SK-N-SH treated with all-trans-retinoic acid at 6 μM for 48 hours (cell line): Measurements from ENCODE around the gene GIMAP8.

Experiments
- ATAC-seq: fragments of 200-7000 bp; cut with Tn5 transposase; 3 replicates; pipeline ENCODE4 v1.9.1; 2020; ENCODE audit warnings: mild to moderate bottlenecking, moderate library complexity
- ARNTL ChIP-seq: fragments of 450-650 bp; formaldehyde crosslinking; IDR thresholded peaks from 2 replicates; pipeline ENCODE4 v1.5.0; 2020; ENCODE audit warnings: low read depth, mild to moderate bottlenecking, moderate library complexity, borderline replicate concordance
- CSDC2 ChIP-seq: fragments of 250-450 bp; sonication (Bioruptor Pico); IDR thresholded peaks from 2 replicates; pipeline ENCODE4 v1.5.0; 2020; ENCODE audit warnings: mild to moderate bottlenecking, moderate library complexity
- ESRRG ChIP-seq: fragments of 250-450 bp; sonication (Bioruptor Pico); IDR thresholded peaks from 2 replicates; pipeline ENCODE4 v1.6.1; 2021; ENCODE audit warnings: mild to moderate bottlenecking
- GLIS3 ChIP-seq: fragments of 250-450 bp; sonication (Bioruptor Pico); IDR thresholded peaks from 2 replicates; pipeline ENCODE4 v1.5.0; 2020; ENCODE audit warnings: mild to moderate bottlenecking, moderate library complexity
- ISL1 ChIP-seq: fragments of 250-450 bp; sonication (Bioruptor Pico); IDR thresholded peaks from 2 replicates; pipeline ENCODE4 v2.1.2; 2022; ENCODE audit warnings: mild to moderate bottlenecking, moderate library complexity
- OSR1 ChIP-seq: fragments of 250-450 bp; sonication (Bioruptor Pico); IDR thresholded peaks from 2 replicates; pipeline ENCODE4 v1.8.0; 2022; ENCODE audit warnings: moderate library complexity, mild to moderate bottlenecking, inconsistent platforms
- RARB ChIP-seq: fragments of 250-450 bp; sonication (Bioruptor Pico); IDR thresholded peaks from 2 replicates; pipeline ENCODE4 v1.8.0; 2021; ENCODE audit warnings: mild to moderate bottlenecking, moderate library complexity
- SNAI2 ChIP-seq: fragments of 250-450 bp; sonication (Bioruptor Pico); IDR thresholded peaks from 2 replicates; pipeline ENCODE4 v1.5.0; 2020; ENCODE audit warnings: mild to moderate bottlenecking, moderate library complexity
- TCF4 ChIP-seq: fragments of 250-450 bp; sonication (Bioruptor Pico); IDR thresholded peaks from 2 replicates; pipeline ENCODE4 v1.8.0; 2021; ENCODE audit warnings: mild to moderate bottlenecking, moderate library complexity, borderline replicate concordance
- TOX ChIP-seq: fragments of 250-450 bp; sonication (Bioruptor Pico); IDR thresholded peaks from 2 replicates; pipeline ENCODE4 v1.8.0; 2021; ENCODE audit warnings: mild to moderate bottlenecking, moderate library complexity, borderline replicate concordance
- ZC3H10 ChIP-seq: fragments of 250-450 bp; sonication (Bioruptor Pico); IDR thresholded peaks from 2 replicates; pipeline ENCODE4 v1.5.1; 2021; ENCODE audit warnings: mild to moderate bottlenecking, moderate library complexity
- ZFP3 ChIP-seq: fragments of 250-450 bp; sonication (Bioruptor Pico); IDR thresholded peaks from 2 replicates; pipeline ENCODE4 v1.5.0; 2020; ENCODE audit warnings: mild to moderate bottlenecking, moderate library complexity
- ZFP30 ChIP-seq: fragments of 450-650 bp; formaldehyde crosslinking; IDR thresholded peaks from 2 replicates; pipeline ENCODE4 v1.5.0; 2022; ENCODE audit warnings: mild to moderate bottlenecking, moderate library complexity
- ZNF565 ChIP-seq: fragments of 450-650 bp; formaldehyde crosslinking; conservative IDR thresholded peaks from 2 replicates; pipeline ENCODE4 v1.5.0; 2020; ENCODE audit warnings: low read depth, mild to moderate bottlenecking, moderate library complexity
- ZNF70 ChIP-seq: fragments of 450-650 bp; formaldehyde crosslinking; IDR thresholded peaks from 2 replicates; pipeline ENCODE4 v1.5.0; 2020; ENCODE audit warnings: mild to moderate bottlenecking, moderate library complexity
- ZNF8 ChIP-seq: fragments of 450-650 bp; formaldehyde crosslinking; IDR thresholded peaks from 2 replicates; pipeline ENCODE4 v1.5.0; 2020; ENCODE audit warnings: mild to moderate bottlenecking, moderate library complexity
- TF ChIP-seq, protein P1 (sequence below): fragments of 250-450 bp; sonication (Bioruptor Pico); IDR thresholded peaks from 2 replicates; pipeline ENCODE4 v1.8.0; 2021; ENCODE audit warnings: low read depth, mild to moderate bottlenecking, moderate library complexity, borderline replicate concordance
- TF ChIP-seq, protein P2 (sequence below): fragments of 250-450 bp; sonication (Bioruptor Pico); IDR thresholded peaks from 2 replicates; pipeline ENCODE4 v1.5.0; 2020; ENCODE audit warnings: mild to moderate bottlenecking, moderate library complexity
- TF ChIP-seq, protein P3 (sequence below): fragments of 250-450 bp; sonication (Bioruptor Pico); IDR thresholded peaks from 2 replicates; pipeline ENCODE4 v1.8.0; 2020; ENCODE audit warnings: mild to moderate bottlenecking, moderate library complexity, borderline replicate concordance
- TF ChIP-seq, protein P4 (sequence below): fragments of 250-450 bp; sonication (Bioruptor Pico); IDR thresholded peaks from 2 replicates; pipeline ENCODE4 v1.5.1; 2021; ENCODE audit warnings: mild to moderate bottlenecking, moderate library complexity
- TF ChIP-seq, protein P5 (sequence below): fragments of 250-450 bp; sonication (Bioruptor Pico); IDR thresholded peaks from 2 replicates; pipeline ENCODE4 v1.5.1; 2020; ENCODE audit warnings: low read depth, mild to moderate bottlenecking, moderate library complexity

The GIMAP8 gene

DNA sequence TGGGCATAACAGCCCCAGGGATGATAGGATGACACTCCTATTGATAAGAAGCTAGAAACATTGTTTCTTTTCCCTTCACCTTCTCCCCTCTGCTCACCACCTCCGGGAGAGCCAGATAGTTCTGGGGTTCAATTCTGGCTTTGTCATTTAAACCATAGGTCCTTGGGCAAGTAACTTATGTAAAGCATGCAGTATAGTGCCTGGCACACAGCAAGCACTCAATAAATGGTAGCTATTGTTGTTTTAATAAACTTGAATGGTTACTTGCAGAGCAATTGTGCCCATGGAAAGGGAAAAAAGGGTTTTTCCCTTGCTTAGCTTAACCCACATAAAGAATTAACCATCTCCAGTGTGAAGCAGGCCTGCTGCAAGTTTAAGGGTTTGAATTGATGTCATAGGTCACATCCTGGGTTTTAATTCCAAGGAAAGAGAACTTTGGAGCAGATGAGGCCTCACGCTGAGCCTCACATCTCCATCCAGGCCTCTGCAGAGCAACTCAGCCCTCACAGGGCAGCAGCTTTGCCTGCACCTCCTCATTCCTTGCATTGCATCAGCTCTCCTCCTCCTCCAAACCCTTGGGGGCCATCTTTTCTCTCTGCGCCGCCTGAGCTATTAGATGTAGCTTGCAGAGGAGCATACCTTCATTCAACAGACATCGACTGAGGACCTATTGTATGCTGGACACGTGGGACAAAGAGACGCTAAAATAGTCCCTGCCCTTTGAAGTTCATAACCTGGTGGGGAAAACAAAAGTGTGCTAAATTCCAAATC is 48.4 kb upstream of the GIMAP8 start:
- TF ChIP-seq TCF4 (CRISPR knock-in tag) (no peak), ARNTL (CRISPR knock-in tag) (no peak), GLIS3 (CRISPR knock-in tag) (no peak), ZNF565 (CRISPR knock-in tag) (no peak), ZNF70 (CRISPR knock-in tag) (no peak), TOX (CRISPR knock-in tag) (no peak), RARB (CRISPR knock-in tag) (no peak), ZFP3 (no peak)
- TF ChIP-seq, protein P1, sequence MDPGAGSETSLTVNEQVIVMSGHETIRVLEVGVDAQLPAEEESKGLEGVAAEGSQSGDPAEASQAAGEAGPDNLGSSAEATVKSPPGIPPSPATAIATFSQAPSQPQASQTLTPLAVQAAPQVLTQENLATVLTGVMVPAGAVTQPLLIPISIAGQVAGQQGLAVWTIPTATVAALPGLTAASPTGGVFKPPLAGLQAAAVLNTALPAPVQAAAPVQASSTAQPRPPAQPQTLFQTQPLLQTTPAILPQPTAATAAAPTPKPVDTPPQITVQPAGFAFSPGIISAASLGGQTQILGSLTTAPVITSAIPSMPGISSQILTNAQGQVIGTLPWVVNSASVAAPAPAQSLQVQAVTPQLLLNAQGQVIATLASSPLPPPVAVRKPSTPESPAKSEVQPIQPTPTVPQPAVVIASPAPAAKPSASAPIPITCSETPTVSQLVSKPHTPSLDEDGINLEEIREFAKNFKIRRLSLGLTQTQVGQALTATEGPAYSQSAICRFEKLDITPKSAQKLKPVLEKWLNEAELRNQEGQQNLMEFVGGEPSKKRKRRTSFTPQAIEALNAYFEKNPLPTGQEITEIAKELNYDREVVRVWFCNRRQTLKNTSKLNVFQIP (CRISPR knock-in tag), result no peak
- ATAC-seq, result no peak

DNA sequence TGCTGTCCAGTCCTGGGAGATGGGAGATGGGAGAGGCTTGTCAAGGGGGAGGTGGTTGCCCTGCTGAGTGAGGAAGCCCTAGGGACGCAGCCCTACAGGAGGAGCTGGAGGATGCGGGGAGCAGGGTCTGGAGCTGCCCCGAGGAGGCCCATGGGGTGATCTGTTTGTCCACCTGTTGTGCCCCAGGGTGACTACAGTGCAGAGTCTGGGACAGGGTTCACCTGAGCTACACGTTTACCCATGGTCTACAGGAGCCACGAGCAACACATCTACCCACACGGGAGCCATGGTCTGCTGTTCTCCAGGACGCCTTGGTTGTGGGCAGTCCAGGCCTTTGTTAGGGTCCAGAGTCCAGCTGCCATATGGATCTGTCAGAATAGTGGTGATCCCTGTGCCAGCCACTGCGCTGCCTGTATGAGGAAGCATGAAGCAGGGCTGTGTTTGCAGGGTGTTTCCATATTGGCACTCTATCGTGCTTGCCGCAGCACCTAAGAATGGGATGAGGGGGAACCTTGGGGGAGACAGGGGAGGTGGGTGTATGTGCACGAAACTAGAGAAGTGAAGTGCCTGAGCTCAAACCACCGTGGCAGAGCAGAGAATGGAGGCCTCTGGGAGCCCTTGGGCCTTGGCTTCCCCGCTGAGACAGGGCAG is 47.6 kb upstream of the GIMAP8 start:
- TF ChIP-seq GLIS3 (CRISPR knock-in tag) (no peak), ARNTL (CRISPR knock-in tag) (no peak), ZNF8 (no peak), ZC3H10 (CRISPR knock-in tag) (no peak), ZNF565 (CRISPR knock-in tag) (no peak), ISL1 (no peak), TCF4 (CRISPR knock-in tag) (no peak), TOX (CRISPR knock-in tag) (no peak)
- TF ChIP-seq, protein P1 (CRISPR knock-in tag), result no peak
- TF ChIP-seq, all 23 proteins: peak for 0
- no peak for ATAC-seq

DNA sequence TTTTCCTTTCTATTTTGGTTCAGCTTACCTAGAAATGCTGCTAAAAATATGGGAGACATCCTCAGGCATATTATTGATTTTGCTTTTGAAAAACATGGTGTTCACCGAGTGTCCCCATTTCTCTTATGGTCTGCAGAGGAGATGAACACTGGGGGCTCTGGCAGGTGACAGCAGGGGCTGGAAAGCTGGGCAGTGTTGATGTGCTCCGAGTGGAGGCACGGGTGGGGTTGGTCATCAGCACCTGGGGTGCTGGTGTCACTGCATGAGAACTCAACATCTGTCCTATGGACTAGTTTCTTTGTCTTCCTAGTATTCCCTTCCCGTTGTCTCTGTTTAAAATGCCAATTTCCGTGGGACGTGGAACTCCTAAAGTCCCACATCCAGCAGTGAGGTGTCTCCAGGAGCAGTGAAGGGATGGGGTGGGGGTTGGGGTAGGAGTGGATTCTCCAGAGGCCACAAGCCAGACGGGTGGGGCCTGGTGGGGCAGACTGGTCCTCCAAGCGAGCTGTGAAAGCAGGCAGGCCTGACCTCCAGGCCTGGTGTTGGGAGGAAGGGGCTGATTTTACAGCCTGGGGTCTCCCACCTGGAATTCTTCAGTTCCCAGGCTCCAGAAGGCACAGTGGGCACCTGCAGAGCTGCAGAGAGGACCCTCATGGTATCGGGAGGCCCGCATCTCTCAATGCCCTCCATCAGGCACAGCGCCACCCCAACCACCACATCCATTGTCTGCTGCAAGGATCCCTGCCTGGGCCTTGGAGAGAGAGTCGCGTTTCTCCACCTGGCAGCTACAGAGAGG is 46.9 kb upstream of the GIMAP8 start:
- TF ChIP-seq ZNF70 (CRISPR knock-in tag) (no peak), RARB (CRISPR knock-in tag) (no peak), ESRRG (CRISPR knock-in tag) (no peak), SNAI2 (no peak), ZFP30 (no peak), ZFP3 (no peak), TCF4 (CRISPR knock-in tag) (no peak), TOX (CRISPR knock-in tag) (no peak), OSR1 (CRISPR knock-in tag) (no peak), CSDC2 (no peak), ARNTL (CRISPR knock-in tag) (no peak)
- TF ChIP-seq, protein P2, sequence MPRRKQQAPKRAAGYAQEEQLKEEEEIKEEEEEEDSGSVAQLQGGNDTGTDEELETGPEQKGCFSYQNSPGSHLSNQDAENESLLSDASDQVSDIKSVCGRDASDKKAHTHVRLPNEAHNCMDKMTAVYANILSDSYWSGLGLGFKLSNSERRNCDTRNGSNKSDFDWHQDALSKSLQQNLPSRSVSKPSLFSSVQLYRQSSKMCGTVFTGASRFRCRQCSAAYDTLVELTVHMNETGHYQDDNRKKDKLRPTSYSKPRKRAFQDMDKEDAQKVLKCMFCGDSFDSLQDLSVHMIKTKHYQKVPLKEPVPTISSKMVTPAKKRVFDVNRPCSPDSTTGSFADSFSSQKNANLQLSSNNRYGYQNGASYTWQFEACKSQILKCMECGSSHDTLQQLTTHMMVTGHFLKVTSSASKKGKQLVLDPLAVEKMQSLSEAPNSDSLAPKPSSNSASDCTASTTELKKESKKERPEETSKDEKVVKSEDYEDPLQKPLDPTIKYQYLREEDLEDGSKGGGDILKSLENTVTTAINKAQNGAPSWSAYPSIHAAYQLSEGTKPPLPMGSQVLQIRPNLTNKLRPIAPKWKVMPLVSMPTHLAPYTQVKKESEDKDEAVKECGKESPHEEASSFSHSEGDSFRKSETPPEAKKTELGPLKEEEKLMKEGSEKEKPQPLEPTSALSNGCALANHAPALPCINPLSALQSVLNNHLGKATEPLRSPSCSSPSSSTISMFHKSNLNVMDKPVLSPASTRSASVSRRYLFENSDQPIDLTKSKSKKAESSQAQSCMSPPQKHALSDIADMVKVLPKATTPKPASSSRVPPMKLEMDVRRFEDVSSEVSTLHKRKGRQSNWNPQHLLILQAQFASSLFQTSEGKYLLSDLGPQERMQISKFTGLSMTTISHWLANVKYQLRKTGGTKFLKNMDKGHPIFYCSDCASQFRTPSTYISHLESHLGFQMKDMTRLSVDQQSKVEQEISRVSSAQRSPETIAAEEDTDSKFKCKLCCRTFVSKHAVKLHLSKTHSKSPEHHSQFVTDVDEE (CRISPR knock-in tag), result no peak
- TF ChIP-seq, protein P3, sequence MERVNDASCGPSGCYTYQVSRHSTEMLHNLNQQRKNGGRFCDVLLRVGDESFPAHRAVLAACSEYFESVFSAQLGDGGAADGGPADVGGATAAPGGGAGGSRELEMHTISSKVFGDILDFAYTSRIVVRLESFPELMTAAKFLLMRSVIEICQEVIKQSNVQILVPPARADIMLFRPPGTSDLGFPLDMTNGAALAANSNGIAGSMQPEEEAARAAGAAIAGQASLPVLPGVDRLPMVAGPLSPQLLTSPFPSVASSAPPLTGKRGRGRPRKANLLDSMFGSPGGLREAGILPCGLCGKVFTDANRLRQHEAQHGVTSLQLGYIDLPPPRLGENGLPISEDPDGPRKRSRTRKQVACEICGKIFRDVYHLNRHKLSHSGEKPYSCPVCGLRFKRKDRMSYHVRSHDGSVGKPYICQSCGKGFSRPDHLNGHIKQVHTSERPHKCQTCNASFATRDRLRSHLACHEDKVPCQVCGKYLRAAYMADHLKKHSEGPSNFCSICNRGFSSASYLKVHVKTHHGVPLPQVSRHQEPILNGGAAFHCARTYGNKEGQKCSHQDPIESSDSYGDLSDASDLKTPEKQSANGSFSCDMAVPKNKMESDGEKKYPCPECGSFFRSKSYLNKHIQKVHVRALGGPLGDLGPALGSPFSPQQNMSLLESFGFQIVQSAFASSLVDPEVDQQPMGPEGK, result no peak
- TF ChIP-seq, protein P4, sequence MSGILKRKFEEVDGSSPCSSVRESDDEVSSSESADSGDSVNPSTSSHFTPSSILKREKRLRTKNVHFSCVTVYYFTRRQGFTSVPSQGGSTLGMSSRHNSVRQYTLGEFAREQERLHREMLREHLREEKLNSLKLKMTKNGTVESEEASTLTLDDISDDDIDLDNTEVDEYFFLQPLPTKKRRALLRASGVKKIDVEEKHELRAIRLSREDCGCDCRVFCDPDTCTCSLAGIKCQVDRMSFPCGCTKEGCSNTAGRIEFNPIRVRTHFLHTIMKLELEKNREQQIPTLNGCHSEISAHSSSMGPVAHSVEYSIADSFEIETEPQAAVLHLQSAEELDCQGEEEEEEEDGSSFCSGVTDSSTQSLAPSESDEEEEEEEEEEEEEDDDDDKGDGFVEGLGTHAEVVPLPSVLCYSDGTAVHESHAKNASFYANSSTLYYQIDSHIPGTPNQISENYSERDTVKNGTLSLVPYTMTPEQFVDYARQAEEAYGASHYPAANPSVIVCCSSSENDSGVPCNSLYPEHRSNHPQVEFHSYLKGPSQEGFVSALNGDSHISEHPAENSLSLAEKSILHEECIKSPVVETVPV (CRISPR knock-in tag), result no peak
- TF ChIP-seq, protein P5, sequence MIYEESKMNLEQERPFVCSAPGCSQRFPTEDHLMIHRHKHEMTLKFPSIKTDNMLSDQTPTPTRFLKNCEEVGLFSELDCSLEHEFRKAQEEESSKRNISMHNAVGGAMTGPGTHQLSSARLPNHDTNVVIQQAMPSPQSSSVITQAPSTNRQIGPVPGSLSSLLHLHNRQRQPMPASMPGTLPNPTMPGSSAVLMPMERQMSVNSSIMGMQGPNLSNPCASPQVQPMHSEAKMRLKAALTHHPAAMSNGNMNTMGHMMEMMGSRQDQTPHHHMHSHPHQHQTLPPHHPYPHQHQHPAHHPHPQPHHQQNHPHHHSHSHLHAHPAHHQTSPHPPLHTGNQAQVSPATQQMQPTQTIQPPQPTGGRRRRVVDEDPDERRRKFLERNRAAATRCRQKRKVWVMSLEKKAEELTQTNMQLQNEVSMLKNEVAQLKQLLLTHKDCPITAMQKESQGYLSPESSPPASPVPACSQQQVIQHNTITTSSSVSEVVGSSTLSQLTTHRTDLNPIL (CRISPR knock-in tag), result no peak
- no peak for ATAC-seq
